ENCODE measurements around the gene OASL. TPM values are rescaled to one million over a fixed set of nuclear protein-coding genes. Genes with fewer than 3 reads are reported as not detected.

The OASL gene
- total RNA-seq, 1 experiment from 2014 or later, result 0.47 TPM

DNA sequence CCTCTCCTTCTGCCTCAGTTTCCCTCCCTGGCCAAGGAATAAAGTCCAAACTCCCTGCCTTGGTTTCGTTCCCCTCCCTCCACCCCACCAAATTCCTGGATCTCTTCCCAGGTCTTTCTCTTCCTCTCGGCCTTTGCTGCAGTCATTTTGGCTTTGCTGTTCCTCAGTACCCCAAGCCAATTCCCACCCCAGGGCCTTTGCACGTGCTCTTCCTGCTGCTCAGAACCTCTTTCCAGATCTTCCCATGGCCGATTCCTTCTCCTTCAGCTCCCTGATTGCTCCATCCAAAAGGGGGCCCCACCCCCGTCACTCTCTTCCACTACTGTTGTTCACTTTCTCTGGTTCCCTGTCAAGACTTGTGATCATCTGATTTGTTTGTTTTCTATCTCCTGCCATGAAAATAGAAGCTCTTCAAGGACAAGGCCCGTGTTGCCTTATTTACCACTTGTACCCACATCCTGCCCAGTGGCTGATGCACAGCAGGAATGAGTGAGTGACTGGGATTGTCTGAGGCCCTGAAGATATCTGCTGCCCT lies 57.6 kb downstream of the OASL start:
- ChIA-PET POLR2A (interaction anchor here (0.7 to 1.0 kb wide), 3 partner anchors 27 to 117 kb away, joined by 3 read pairs; no protein-coding TSS in a partner anchor), CTCF (interaction anchor here (0.7 to 2.4 kb wide), 6 partner anchors 10 to 398 kb away, joined by 3 to 14 read pairs (median 3); no protein-coding TSS in a partner anchor)
- intact Hi-C loops (cut with micrococcal nuclease), result no loop called here
- DNase-seq (ENCODE audit: unreplicated experiment), result no peak
- peaks cover 13% of the 10 kb centered on the region for H3K27me3 Mint-ChIP-seq (ENCODE audit: insufficient read depth, unreplicated experiment)
- BruUV-seq (replicated peaks), result no TSS peak
- H3K4me3 Mint-ChIP-seq (ENCODE audit: unreplicated experiment), result no peak overlapping the region
- no peak for TF ChIP-seq CTCF (IDR thresholded peaks at IDR 0.05; ENCODE audit: unreplicated experiment)
- no peaks in the 10 kb centered on the region for H3K36me3 Mint-ChIP-seq (ENCODE audit: insufficient read depth, unreplicated experiment)
- no peaks in the 10 kb centered on the region for H3K9me3 Mint-ChIP-seq (ENCODE audit: unreplicated experiment)
- peaks cover 4% of the 10 kb centered on the region for H3K4me1 Mint-ChIP-seq (ENCODE audit: insufficient read depth, unreplicated experiment)
- H3K27ac Mint-ChIP-seq (ENCODE audit: low read depth, unreplicated experiment), result no peak overlapping the region

DNA sequence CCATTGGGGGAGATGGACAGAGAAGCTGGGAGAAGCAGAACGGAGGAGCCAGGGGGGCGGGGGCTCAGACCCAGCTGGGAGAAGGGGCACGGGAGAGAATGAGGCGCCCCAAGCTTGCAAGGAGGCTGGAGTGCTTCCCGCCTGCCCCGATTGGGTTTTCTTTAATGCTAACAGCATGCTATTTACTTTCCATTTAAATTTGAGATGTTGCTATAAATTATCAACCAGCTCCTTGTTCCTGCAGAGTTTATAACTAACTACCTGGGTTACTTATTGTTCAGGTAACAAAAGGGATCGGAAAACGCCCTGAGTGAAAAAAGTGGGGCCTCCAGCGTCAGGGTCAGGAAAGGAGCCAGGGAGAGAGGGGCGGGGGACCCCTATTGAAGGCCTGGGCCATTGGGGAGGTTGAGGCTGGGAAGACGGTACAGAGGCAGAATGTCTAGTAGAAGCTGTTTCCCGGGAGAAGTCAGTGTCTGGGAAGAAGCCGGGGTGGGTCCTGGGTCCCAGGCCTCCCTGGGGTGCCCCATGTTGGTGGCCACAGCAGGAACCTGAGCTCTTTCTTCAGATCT lies 58.2 kb downstream of the OASL start:
- Mint-ChIP-seq H3K9me3 (ENCODE audit: unreplicated experiment) (no peaks in the 10 kb centered on the region), H3K4me3 (ENCODE audit: unreplicated experiment) (no peak overlapping the region), H3K27ac (ENCODE audit: low read depth, unreplicated experiment) (no peak overlapping the region), H3K27me3 (ENCODE audit: insufficient read depth, unreplicated experiment) (peaks cover 13% of the 10 kb centered on the region), H3K36me3 (ENCODE audit: insufficient read depth, unreplicated experiment) (no peaks in the 10 kb centered on the region), H3K4me1 (ENCODE audit: insufficient read depth, unreplicated experiment) (peaks cover 4% of the 10 kb centered on the region)
- no TSS peak for BruUV-seq (replicated peaks)
- DNase-seq (ENCODE audit: unreplicated experiment), result no peak
- intact Hi-C loops (cut with micrococcal nuclease), result no loop called here
- ChIA-PET CTCF (interaction anchor here (0.7 to 2.4 kb wide), 6 partner anchors 9 to 398 kb away, joined by 3 to 14 read pairs (median 3); no protein-coding TSS in a partner anchor), POLR2A (interaction anchor here (1.0 kb wide), 1 partner anchor 26 kb away, joined by 3 read pairs; no protein-coding TSS in a partner anchor)
- TF ChIP-seq CTCF (IDR thresholded peaks at IDR 0.05; ENCODE audit: unreplicated experiment), result no peak

GRCh38 chr12:120979862-120980696 lies 59.0 kb downstream of the OASL start:
- Mint-ChIP-seq H3K27me3 (ENCODE audit: insufficient read depth, unreplicated experiment) (peaks cover 13% of the 10 kb centered on the region), H3K4me3 (ENCODE audit: unreplicated experiment) (no peak overlapping the region), H3K27ac (ENCODE audit: low read depth, unreplicated experiment) (no peak overlapping the region), H3K9me3 (ENCODE audit: unreplicated experiment) (no peaks in the 10 kb centered on the region), H3K4me1 (ENCODE audit: insufficient read depth, unreplicated experiment) (peaks cover 4% of the 10 kb centered on the region), H3K36me3 (ENCODE audit: insufficient read depth, unreplicated experiment) (no peaks in the 10 kb centered on the region)
- no peak for DNase-seq (ENCODE audit: unreplicated experiment)
- POLR2A ChIA-PET, result interaction anchor here (1.0 kb wide), 1 partner anchor 25 kb away, joined by 3 read pairs; no protein-coding TSS in a partner anchor
- no peak for TF ChIP-seq CTCF (IDR thresholded peaks at IDR 0.05; ENCODE audit: unreplicated experiment)
- intact Hi-C loops (cut with micrococcal nuclease), result loop anchor here (10.0 kb wide), 1 partner anchor 545 kb away; the partner anchor contains the start of gene COX6A1
- no TSS peak for BruUV-seq (replicated peaks)
- CTCF ChIA-PET, result interaction anchor here (0.7 to 2.4 kb wide), 2 partner anchors 8 to 333 kb away, joined by 3 to 14 read pairs; no protein-coding TSS in a partner anchor
